IMR-90 (cell line): Measurements from ENCODE around the gene LYRM4.

Experiments
- MXI1 ChIP-seq: IDR thresholded peaks from 2 replicates; pipeline ENCODE4 v1.6.1; 2012; ENCODE audit warnings: low read depth, mild to moderate bottlenecking, low read length, moderate library complexity, borderline replicate concordance
- POLR2A ChIP-seq: IDR thresholded peaks from 2 replicates; pipeline ENCODE4 v1.6.1; 2012; ENCODE audit warnings: mild to moderate bottlenecking, low read depth, low read length
- TF ChIP-seq, protein P1 (sequence below): conservative IDR thresholded peaks from 2 replicates; pipeline ENCODE4 v1.5.1; 2012; ENCODE audit warnings: mild to moderate bottlenecking, low read depth, low read length, improper control_type of control experiment

DNA sequence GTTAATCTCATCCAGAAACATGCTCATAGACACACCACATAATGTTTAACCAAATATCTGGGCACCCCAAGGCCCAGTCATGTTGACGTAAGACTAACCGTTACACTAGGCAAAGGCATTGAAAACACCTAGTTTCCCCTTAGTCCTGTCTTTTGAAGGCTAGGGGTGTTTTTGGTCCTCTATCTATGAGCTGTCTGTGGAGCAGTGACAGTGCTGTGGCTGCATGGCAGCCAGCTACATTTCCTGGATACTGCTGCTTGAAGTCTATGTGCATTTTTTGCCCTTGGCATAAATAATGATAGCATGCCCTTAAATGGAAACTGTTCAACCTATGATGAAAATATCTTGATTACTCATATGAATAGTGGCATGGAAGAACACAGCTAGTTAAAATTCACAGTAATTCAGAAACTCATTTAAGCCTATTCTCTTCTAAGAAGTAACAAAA, 19.2 kb upstream of the LYRM4 start:
- TF ChIP-seq, protein P1, sequence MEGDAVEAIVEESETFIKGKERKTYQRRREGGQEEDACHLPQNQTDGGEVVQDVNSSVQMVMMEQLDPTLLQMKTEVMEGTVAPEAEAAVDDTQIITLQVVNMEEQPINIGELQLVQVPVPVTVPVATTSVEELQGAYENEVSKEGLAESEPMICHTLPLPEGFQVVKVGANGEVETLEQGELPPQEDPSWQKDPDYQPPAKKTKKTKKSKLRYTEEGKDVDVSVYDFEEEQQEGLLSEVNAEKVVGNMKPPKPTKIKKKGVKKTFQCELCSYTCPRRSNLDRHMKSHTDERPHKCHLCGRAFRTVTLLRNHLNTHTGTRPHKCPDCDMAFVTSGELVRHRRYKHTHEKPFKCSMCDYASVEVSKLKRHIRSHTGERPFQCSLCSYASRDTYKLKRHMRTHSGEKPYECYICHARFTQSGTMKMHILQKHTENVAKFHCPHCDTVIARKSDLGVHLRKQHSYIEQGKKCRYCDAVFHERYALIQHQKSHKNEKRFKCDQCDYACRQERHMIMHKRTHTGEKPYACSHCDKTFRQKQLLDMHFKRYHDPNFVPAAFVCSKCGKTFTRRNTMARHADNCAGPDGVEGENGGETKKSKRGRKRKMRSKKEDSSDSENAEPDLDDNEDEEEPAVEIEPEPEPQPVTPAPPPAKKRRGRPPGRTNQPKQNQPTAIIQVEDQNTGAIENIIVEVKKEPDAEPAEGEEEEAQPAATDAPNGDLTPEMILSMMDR, result no peak
- TF ChIP-seq POLR2A (no peak), MXI1 (no peak)
